SK-N-SH treated with all-trans-retinoic acid at 6 μM for 48 hours (cell line): ENCODE results near the gene TBL1X.

Experiments used
- GLIS3 ChIP-seq: fragments of 250-450 bp; sonication (Bioruptor Pico); IDR thresholded peaks from 2 replicates; pipeline ENCODE4 v1.5.0; 2020; ENCODE audit warnings: mild to moderate bottlenecking, moderate library complexity
- POU6F1 ChIP-seq: fragments of 250-450 bp; sonication (Bioruptor Pico); IDR thresholded peaks from 2 replicates; pipeline ENCODE4 v1.8.0; 2021; ENCODE audit warnings: low read depth, mild to moderate bottlenecking, moderate library complexity, borderline replicate concordance
- TF ChIP-seq, protein P1 (sequence below): fragments of 250-450 bp; sonication (Bioruptor Pico); IDR thresholded peaks from 2 replicates; pipeline ENCODE4 v1.8.0; 2020; ENCODE audit warnings: mild to moderate bottlenecking, moderate library complexity, borderline replicate concordance

DNA sequence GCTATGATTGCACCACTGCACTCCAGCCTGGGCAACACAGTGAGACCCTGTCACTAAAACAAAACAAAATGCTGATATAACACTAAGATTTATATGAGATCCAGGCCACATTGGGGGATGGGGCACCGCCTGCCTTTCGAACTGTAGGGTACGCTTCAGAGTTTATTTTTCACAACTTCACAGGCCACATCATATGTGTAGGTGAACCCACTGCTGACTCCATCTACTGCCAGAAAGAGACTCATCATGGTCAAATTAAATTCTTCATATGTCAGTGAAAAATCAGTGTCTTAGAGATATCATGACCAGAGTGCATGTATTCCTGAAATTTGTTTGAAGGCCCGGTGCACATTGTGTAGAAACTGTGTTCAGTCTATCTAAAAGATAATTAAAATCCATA lies 178.9 kb downstream of the TBL1X start:
- no peak for TF ChIP-seq GLIS3
- no peak for TF ChIP-seq POU6F1 (CRISPR knock-in tag)
- TF ChIP-seq, protein P1, sequence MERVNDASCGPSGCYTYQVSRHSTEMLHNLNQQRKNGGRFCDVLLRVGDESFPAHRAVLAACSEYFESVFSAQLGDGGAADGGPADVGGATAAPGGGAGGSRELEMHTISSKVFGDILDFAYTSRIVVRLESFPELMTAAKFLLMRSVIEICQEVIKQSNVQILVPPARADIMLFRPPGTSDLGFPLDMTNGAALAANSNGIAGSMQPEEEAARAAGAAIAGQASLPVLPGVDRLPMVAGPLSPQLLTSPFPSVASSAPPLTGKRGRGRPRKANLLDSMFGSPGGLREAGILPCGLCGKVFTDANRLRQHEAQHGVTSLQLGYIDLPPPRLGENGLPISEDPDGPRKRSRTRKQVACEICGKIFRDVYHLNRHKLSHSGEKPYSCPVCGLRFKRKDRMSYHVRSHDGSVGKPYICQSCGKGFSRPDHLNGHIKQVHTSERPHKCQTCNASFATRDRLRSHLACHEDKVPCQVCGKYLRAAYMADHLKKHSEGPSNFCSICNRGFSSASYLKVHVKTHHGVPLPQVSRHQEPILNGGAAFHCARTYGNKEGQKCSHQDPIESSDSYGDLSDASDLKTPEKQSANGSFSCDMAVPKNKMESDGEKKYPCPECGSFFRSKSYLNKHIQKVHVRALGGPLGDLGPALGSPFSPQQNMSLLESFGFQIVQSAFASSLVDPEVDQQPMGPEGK (CRISPR knock-in tag), result no peak
